Stimulated activated naive CD4-positive, alpha-beta T cell treated with Interleukin-2 at 50 U/mL for 16 hours (primary cell): ENCODE data around the gene SLC4A8.
"Not testable (repeated sequence)": the region's sequence is repeated elsewhere in the genome, so short reads cannot be mapped to it uniquely, and the experiment has no call there.

Source experiments
- DNase-seq: peaks from one replicate; lab custom pipeline; 2025; lab: John Stamatoyannopoulos, UW

The SLC4A8 gene

GRCh38 chr12:51480978-51481377, 56.3 kb downstream of the SLC4A8 start:
- DNase-seq = no peak

GRCh38 chr12:51482929-51483697, 58.5 kb downstream of the SLC4A8 start:
- DNase-seq = no peak

- no peak for DNase-seq
Measured at GRCh38 chr12:51484119-51484518, 59.5 kb downstream of the SLC4A8 start.

GRCh38 chr12:51488281-51488680, 63.6 kb downstream of the SLC4A8 start:
- no peak for DNase-seq

- DNase-seq = no peak
Measured at GRCh38 chr12:51493281-51493680, 68.7 kb downstream of the SLC4A8 start.

GRCh38 chr12:51496895-51497294, 72.3 kb downstream of the SLC4A8 start:
- no peak for DNase-seq

- DNase-seq = no peak
Measured at GRCh38 chr12:51504851-51505250, 80.2 kb downstream of the SLC4A8 start.

- no peak for DNase-seq
Measured at GRCh38 chr12:51505360-51506105, 80.9 kb downstream of the SLC4A8 start.

- no peak for DNase-seq
Measured at GRCh38 chr12:51507178-51507577, 82.5 kb downstream of the SLC4A8 start.

- DNase-seq = no peak
Measured at GRCh38 chr12:51508285-51508684, 83.7 kb downstream of the SLC4A8 start.

- DNase-seq = no peak
Measured at GRCh38 chr12:51511546-51512260, 87.1 kb downstream of the SLC4A8 start.

- DNase-seq = no peak
Measured at GRCh38 chr12:51512438-51512837, 87.8 kb downstream of the SLC4A8 start.

GRCh38 chr12:51515037-51515436, 90.4 kb downstream of the SLC4A8 start:
- not testable (repeated sequence) for DNase-seq

- no peak for DNase-seq
Measured at GRCh38 chr12:51517316-51517715, 92.7 kb downstream of the SLC4A8 start.

GRCh38 chr12:51517800-51518199, 93.2 kb downstream of the SLC4A8 start:
- no peak for DNase-seq

- no peak for DNase-seq
Measured at GRCh38 chr12:51519755-51520154, 95.1 kb downstream of the SLC4A8 start.

GRCh38 chr12:51520576-51521325, 96.1 kb downstream of the SLC4A8 start:
- no peak for DNase-seq

- no peak for DNase-seq
Measured at GRCh38 chr12:51521554-51522276, 97.1 kb downstream of the SLC4A8 start.

GRCh38 chr12:51522696-51523095, 98.1 kb downstream of the SLC4A8 start:
- DNase-seq = no peak

GRCh38 chr12:51524386-51524901, 99.8 kb downstream of the SLC4A8 start:
- no peak for DNase-seq

- DNase-seq = no peak
Measured at GRCh38 chr12:51525518-51525917, 100.9 kb downstream of the SLC4A8 start.
